ENCODE measurements around the gene PAK3.
A peak's percentile ranks its signal among the peaks of the same experiment; 100 is the strongest.

PAK3 gene

DNA sequence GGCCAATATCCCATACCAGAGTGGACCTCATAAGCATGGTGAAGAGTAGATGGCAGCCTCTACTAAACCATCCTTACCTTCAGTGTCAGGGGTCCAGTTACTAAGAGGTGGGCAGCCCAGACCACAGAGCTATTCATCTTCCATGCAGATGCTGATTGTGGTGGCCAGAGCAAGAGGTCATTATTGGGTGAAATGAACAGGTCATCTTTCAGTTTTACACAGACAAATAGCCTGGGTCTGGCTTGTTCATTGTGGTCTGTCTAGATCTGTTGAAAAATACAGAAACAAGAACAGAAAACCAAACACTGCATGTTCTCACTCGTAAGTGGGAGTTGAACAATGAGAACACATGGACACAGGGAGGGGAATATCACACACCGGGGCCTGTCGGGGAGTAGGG lies 71.3 kb downstream of the PAK3 start:
- Histone ChIP-seq H3K27me3 (ENCODE audit: low read depth, low read length) (no peaks in the 10 kb centered on the region), H3K9ac (ENCODE audit: low read length) (no peak overlapping the region), H3K79me2 (ENCODE audit: low read length) (no peaks in the 10 kb centered on the region), H3K9me3 (ENCODE audit: insufficient read depth, low read length) (no peaks in the 10 kb centered on the region), H3K27ac (ENCODE audit: low read length) (no peak overlapping the region), H3K36me3 (replicated peaks; ENCODE audit: low read depth, low read length) (no peaks in the 10 kb centered on the region), H2AFZ (ENCODE audit: low read depth, low read length) (no peak overlapping the region), H3K4me3 (ENCODE audit: low read length) (no peak overlapping the region), H3K4me1 (ENCODE audit: low read length) (no peaks in the 10 kb centered on the region), H3K4me2 (ENCODE audit: low read length) (no peak overlapping the region), H4K20me1 (ENCODE audit: insufficient read depth, low read length) (no peaks in the 10 kb centered on the region)
- TF ChIP-seq, protein P1, sequence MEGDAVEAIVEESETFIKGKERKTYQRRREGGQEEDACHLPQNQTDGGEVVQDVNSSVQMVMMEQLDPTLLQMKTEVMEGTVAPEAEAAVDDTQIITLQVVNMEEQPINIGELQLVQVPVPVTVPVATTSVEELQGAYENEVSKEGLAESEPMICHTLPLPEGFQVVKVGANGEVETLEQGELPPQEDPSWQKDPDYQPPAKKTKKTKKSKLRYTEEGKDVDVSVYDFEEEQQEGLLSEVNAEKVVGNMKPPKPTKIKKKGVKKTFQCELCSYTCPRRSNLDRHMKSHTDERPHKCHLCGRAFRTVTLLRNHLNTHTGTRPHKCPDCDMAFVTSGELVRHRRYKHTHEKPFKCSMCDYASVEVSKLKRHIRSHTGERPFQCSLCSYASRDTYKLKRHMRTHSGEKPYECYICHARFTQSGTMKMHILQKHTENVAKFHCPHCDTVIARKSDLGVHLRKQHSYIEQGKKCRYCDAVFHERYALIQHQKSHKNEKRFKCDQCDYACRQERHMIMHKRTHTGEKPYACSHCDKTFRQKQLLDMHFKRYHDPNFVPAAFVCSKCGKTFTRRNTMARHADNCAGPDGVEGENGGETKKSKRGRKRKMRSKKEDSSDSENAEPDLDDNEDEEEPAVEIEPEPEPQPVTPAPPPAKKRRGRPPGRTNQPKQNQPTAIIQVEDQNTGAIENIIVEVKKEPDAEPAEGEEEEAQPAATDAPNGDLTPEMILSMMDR (IDR thresholded peaks at IDR 0.05; ENCODE audit: low read depth, low read length), result no peak
- TF ChIP-seq EZH2phosphoT487 (IDR thresholded peaks at IDR 0.05; ENCODE audit: low read depth), result no peak

DNA sequence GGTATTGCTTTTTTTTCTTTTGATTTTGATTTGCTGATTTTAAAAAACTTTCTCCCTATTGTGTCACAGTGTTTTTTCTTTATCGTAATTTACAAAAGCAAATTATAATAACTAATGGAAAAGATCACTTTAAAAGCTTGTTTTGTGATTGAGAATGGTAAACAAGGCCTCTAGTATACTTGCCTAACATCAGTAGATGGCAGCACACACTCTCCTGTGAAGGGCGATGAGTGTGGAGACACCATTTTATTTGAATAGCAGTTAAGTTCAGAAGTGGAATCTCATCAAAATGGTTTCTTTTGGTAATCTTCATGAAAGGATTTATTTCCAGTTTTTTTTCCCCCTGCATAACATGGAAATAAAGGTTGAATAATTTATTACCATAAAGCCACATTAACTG lies 72.3 kb downstream of the PAK3 start:
- Histone ChIP-seq H3K4me1 (ENCODE audit: low read length) (no peaks in the 10 kb centered on the region), H3K27me3 (ENCODE audit: low read depth, low read length) (no peaks in the 10 kb centered on the region), H3K9me3 (ENCODE audit: insufficient read depth, low read length) (no peaks in the 10 kb centered on the region), H3K79me2 (ENCODE audit: low read length) (no peaks in the 10 kb centered on the region), H3K9ac (ENCODE audit: low read length) (no peak overlapping the region), H4K20me1 (ENCODE audit: insufficient read depth, low read length) (no peaks in the 10 kb centered on the region), H2AFZ (ENCODE audit: low read depth, low read length) (no peak overlapping the region), H3K36me3 (replicated peaks; ENCODE audit: low read depth, low read length) (no peaks in the 10 kb centered on the region), H3K4me2 (ENCODE audit: low read length) (no peak overlapping the region), H3K4me3 (ENCODE audit: low read length) (no peak overlapping the region), H3K27ac (ENCODE audit: low read length) (no peak overlapping the region)
- TF ChIP-seq, protein P1 (IDR thresholded peaks at IDR 0.05; ENCODE audit: low read depth, low read length), result peak; percentile 45
- TF ChIP-seq EZH2phosphoT487 (IDR thresholded peaks at IDR 0.05; ENCODE audit: low read depth), result no peak

DNA sequence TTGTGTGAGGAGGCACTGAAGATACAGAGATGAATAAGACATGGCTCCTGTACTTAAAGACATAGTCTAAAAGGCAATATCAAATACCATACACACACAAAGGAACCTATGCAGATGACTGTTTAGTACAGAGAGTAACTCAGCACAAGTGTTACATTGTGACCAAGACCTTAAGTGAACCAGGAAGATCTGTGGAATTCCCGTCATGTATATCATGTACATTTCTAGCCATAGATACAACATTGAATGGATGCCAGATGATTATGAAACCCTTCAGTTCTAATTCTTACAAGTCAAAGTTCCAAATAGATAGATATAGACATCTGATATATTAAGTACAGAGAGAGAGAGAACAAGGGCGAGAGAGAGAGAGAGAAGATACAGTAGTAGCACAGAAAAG lies 73.2 kb downstream of the PAK3 start:
- Histone ChIP-seq H4K20me1 (ENCODE audit: insufficient read depth, low read length) (no peaks in the 10 kb centered on the region), H2AFZ (ENCODE audit: low read depth, low read length) (no peak overlapping the region), H3K4me1 (ENCODE audit: low read length) (no peaks in the 10 kb centered on the region), H3K4me3 (ENCODE audit: low read length) (no peak overlapping the region), H3K9ac (ENCODE audit: low read length) (no peak overlapping the region), H3K36me3 (replicated peaks; ENCODE audit: low read depth, low read length) (no peaks in the 10 kb centered on the region), H3K4me2 (ENCODE audit: low read length) (no peak overlapping the region), H3K27me3 (ENCODE audit: low read depth, low read length) (no peaks in the 10 kb centered on the region), H3K27ac (ENCODE audit: low read length) (no peak overlapping the region), H3K9me3 (ENCODE audit: insufficient read depth, low read length) (no peaks in the 10 kb centered on the region), H3K79me2 (ENCODE audit: low read length) (no peaks in the 10 kb centered on the region)
- no peak for TF ChIP-seq EZH2phosphoT487 (IDR thresholded peaks at IDR 0.05; ENCODE audit: low read depth)
- TF ChIP-seq, protein P1 (IDR thresholded peaks at IDR 0.05; ENCODE audit: low read depth, low read length), result no peak

DNA sequence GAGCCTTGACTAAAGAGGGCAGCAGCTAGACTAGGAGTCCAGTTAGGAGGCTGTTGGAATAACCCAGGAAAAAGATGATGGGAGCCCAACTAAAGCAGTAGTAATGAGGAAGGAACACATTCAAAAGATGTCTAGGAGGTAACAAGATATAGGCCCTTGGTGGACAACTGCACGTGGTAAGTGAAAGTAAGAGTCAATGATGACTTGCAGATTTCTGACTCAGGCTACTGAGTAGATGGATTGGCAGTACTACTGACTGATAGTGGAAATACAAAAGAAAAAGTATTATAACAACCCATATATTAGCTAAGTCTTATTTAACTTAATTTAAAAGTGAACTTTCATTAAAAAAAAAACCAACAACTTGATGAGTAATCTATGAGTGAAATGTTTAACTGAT lies 74.0 kb downstream of the PAK3 start:
- Histone ChIP-seq H4K20me1 (ENCODE audit: insufficient read depth, low read length) (no peaks in the 10 kb centered on the region), H3K36me3 (replicated peaks; ENCODE audit: low read depth, low read length) (no peaks in the 10 kb centered on the region), H3K79me2 (ENCODE audit: low read length) (no peaks in the 10 kb centered on the region), H3K9ac (ENCODE audit: low read length) (no peak overlapping the region), H3K4me3 (ENCODE audit: low read length) (no peak overlapping the region), H3K4me2 (ENCODE audit: low read length) (no peak overlapping the region), H2AFZ (ENCODE audit: low read depth, low read length) (no peak overlapping the region), H3K27ac (ENCODE audit: low read length) (no peak overlapping the region), H3K27me3 (ENCODE audit: low read depth, low read length) (no peaks in the 10 kb centered on the region), H3K9me3 (ENCODE audit: insufficient read depth, low read length) (no peaks in the 10 kb centered on the region), H3K4me1 (ENCODE audit: low read length) (no peaks in the 10 kb centered on the region)
- TF ChIP-seq, protein P1 (IDR thresholded peaks at IDR 0.05; ENCODE audit: low read depth, low read length), result no peak
- no peak for TF ChIP-seq EZH2phosphoT487 (IDR thresholded peaks at IDR 0.05; ENCODE audit: low read depth)

All from OCI-LY3 (cell line).